ENCODE data around the gene PMM1. TPM values are rescaled to one million over a fixed set of nuclear protein-coding genes. Genes with fewer than 3 reads are reported as not detected.
"Not testable (repeated sequence)": the region's sequence is repeated elsewhere in the genome, so short reads cannot be mapped to it uniquely, and the experiment has no call there.

Gene PMM1
- total RNA-seq, 1 donor from 2014 or later, result 13.9 TPM

DNA sequence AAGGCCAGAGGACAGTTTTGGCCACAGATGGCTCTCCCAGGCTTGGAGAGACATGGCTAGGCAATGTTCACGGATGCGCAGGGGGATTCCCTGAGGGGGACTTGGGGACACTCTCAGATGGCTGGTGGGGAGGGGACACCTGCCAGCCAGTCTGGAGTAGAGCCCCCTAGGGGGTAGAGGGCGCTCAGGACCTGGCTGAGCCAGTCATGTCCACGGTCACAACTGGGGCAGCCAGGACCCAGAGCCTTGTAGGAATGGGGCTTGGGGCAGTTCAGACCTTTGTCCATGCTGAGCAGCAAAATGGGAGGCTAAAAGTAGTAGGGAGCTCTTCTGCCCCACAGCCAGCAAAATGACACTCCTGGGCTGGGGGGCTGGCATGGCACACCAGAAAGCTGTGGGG is 27.2 kb downstream of the PMM1 start:
- no peak for DNase-seq

DNA sequence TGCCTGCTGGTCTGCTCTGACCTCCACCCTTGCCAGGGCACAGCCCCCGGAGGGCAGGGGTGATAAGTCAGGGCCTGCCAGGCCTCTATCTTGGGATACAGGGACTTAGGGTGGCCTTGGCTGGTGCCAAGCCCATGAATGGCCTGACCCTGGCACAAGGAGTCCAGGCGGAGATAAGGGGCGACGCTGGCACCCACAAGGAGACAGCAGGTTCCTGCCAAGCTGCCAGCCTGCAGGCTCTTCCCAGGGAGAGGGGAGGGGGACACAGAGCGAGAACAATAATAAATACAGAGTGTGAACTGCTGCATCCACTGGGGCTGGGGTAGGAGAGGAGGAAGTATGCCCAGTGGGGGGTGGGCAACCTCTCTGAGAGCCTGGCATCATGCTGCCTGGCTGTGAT is 27.9 kb downstream of the PMM1 start:
- DNase-seq, result no peak

DNA sequence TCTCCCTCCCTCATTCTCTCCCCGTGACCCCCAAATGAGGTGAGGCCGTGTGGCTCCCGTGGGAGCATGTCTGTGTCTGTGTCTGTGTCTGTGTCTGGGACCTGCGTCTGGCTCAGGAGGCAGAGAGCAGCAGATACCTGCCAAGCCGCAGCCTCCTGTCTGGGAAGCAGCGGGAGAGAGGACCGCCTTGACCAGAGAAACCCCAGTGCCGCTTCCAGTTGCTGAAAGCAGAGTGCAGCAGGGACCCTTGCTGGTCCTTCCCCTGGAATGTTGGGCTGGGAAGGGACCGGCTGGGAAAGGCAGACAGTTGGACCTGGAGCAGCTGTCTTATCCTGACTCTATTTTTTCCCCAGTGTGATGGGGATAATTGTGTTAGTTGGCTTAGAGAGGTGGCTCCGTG is 28.3 kb downstream of the PMM1 start:
- no peak for DNase-seq

DNA sequence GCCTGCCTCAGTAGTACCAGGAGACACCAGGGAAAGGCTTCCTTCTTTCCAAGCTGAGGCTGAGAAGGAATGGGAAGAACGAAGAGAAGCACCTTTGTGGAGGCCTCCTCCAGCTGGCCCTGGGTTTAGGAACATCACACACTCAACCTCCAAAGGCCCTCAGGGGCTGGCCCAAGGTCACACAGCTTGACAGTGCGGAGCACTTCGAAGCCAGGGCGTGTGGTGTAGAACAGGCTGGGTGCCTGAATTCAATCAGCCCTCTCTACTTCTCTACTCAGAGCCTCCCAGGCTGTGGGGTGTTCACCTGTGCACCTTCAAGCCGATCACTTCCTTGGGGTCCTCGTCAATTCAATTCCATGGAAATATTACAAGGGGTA is 29.6 kb downstream of the PMM1 start:
- DNase-seq, result no peak

DNA sequence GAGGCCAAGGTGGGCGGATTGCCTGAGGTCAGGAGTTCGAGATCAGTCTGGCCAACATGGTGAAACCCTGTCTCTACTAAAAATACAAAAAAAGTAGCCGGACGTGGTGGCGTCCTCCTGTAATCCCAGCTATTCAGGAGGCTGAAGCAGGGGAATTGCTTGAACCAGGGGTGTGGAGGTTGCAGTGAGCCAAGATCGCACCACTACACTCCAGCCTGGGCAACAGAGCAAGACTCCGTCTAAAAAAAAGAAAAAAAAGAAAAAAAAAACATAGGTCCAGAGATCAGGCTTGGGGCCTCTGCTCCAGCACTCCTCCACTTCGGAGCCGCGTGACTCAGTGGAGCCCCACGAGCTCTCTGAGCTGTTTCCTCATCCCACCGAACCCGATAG is 31.4 kb downstream of the PMM1 start:
- not testable (repeated sequence) for DNase-seq

DNA sequence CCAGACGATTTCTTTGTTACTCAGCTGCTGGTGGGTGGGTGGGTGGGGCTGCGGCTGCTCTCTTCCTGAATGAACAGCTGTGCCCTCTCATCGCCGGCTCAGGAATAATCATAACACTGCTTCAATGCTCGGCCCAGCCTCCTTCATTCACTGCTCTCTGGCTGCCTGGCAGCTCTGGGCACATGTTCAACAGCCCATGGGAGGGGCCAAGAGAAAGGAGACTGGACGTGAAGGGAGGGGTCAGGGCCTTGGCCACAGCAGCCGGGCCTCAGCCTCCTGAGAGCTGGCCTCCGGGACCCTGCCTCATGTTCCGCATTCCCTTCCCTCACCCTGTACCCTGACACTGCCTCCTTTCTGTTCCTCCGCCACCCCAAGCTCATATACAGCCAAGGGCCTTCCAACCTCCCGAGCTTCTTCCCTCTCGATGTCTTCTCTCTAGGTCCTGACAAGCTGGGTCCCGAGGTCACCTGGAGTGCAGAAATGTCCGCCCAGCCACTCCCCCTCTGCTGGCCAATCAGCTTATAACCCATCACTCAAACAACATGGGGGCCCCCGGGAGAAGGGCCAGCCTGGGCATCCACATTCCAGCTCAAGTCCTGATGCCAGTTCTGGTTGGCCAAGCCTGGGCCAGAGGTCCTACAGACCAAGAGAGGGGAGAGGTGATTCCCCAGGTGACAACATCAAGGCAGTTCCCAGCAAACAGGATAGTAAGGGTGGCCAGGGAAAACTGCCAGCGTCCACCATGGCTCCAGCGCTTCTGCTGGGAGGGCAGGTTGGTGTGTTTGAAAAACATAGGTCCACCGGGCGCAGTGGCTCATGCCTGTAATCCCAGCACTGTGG is 32.0 kb downstream of the PMM1 start:
- no peak for DNase-seq

DNA sequence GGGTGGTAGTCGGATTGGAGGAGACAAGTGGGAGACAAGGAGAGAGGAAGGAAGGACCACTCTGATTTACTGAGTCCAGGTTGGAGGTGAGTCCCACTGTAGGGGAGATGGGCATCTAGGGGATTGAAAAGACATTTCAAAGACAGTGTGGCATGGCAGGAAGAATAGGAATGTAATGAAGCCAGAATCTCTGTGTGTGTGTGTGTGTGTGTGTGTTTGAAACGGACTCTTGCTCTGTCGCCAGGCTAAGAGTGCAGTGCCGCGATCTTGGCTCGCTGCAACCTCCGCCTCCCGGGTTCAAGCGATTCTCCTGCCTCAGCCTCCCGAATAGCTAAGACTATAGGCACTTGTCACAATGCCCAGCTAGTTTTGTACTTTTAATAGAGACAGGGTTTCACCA is 33.1 kb downstream of the PMM1 start:
- DNase-seq, result no peak

DNA sequence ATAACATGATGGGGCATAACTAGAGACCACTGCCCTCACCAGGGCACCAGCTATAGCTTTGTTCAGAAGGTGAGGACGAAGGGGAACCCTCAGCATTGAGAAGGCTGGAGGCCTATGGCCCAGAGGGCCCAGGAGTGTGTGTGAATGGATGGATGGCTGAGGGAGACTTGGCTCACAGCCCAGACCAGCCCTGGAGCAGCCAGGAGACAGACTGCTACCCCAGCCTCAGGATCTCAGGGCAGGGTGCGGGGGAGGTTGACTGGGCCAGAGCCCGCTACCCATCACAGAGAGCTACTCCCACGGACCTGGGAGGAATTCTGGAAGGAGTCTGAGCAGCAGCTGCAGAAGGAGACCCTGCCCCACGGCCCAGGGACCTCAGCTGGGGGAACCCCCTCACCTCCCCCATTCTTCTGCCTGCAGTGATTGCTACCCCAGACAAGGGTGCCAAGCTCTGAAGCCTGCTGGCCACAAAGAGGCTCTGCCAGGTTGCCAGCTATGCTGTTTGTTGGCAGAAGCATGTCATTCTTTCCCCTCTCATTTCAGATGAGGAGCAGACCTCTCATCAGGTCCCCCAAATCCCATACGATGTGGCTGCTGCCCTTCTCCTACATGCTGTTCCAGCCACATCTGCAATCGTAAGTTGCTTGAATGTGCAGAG is 34.2 kb downstream of the PMM1 start:
- no peak for DNase-seq

DNA sequence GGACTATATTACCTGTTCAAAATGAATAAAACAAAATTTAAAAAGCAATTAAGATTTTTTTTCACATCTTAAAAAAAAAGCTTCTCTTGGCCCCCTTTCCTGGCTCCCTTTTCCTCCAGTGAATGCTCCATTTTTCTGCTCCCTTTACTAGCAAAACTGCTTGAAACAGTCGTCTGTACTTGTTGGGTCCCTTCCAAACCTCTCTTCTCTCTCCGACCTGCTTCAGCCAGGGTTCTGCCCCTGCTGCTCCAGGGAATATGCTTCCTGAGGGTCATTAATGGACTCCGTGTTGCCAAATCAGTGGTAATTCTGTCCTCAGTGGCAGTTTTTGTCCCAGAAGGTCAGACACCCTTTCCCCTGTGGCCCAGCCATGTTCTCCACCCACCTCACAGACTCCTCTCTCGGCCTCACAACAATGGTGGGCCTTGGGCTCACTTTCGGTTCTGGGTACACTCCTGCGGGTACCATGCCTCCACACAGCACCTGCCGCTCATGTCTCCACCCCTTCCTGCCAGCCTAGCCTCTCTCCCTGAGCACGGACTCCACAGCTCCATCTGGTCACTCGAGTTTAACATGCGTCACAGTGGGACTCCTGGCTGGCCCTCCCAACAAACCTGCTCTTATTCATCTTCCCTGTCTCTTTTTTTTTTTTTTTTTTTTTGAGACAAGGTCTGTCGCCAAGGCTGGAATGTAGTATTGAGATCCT is 37.6 kb downstream of the PMM1 start:
- no peak for DNase-seq

DNA sequence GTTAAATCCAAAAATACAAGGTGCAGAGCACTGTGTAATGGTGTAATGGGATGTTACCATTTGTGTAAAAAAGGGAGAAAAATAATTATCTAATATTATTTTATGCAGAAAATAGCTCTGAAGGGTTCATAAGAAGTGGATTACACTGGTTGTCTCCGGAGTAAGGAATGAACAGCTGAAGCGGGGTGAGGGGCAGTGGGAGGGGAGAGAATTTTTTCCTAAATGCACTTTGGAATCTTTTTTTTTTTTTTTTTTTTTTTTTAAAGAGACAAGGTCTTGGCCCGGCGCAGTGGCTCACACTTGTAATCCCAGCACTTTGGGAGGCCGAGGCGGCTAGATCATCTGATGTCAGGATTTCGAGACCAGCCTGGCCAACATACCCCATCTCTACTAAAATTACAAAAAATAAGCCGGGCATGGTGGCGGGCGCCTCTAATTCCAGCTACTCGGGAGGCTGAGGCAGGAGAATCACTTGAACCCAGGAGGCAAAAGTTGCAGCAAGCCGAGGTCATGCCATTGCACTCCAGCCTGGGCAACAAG is 38.6 kb downstream of the PMM1 start:
- DNase-seq, result no peak

DNA sequence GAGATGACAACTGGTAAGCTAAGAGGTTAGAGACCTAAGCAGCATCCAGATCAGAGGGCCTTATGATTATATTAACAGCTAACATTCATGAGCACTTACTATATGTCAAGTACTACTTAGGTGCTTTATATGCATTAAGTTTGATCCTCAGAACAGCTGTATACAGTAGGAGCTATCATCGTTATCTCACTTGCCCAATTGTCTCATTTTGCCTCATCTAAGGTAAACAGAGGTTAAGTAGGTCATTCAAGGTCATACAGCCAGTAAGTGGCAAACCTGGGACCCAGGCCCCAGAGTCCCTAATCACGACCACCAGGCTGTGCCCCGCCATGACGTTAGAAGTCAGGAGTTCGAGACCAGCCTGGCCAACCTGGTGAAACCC is 40.8 kb downstream of the PMM1 start:
- DNase-seq, result no peak

DNA sequence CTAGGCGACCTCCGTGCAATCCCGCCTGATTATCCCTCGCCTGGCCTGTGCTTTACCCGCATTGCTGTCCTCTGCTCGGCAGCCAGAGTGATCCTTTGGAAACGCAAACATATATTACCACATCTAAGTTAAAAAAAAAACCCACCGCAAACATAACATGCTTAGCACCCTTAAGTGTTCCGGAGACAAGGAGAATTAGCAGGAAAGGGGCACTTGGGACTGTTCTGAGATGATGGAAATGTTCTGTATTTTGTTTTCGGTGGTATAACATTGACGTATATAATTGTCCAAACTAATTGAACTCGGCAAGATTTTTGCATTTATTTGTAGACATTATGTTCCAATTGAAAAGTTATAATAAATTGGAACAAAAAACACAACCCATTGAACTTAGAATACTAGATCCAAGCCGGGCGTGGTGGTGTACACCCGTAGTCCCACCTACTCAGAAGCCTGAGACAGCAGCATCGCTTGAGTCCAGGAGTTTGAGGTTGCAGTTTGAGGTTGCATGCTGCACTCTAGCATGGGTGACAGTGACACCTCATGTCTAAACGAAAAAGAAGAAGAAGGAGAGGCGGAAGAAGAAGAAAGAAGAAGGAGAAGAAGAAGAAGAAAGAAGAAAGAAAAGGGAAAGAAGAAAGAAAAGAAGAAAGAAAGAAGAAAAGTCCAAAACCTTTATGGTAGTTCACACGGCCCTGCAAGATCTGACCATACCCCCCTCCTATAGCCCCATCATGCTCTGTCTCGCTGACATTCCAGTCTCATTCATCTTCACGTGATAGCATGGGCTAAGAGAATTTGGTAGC is 44.8 kb downstream of the PMM1 start:
- no peak for DNase-seq

DNA sequence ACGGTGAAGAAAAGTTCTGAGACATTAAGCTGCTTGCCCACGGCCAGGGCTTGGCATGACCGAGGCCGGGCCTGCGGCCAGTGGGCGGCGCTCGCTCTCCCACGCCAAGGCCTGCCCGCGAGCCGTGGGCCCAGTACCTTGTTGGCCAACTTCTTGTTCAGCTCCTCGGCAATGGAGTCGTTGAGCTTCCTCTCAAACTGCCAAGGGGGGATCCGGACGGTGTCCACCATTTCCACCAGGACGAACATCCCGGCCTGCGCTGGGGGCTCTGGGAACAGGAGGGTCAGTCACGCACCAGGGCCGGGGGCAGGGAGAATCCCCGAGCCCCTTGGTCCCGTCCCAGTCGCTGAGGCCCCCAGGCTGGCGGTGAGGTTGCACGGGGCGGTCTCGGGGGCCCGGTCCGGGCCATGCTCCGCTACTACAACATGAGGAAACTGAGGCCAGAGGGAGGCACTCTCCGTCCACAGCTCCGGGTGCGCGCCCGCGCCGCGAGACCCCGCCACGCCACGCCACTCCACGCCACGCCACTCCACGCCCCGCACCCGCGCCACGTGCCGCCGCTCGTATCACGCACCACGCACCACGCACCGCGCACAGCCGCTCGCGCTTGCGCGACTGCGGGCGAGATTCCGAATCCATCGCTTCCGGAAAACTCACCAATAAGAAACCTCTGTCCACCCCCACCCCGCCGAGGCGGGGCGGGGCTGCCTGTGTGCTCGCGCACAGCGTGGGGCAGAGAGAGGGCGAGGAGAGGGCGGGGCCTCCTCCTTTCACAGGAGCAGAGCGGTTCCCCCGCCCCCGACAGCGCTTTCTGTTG is 45.6 kb downstream of the PMM1 start, which contains the start of gene POLR3H:
Gene POLR3H, minus strand, starts transcription at position 617 of the 817 bp plus-strand sequence. Its CDS starts 369 bp downstream, at position 248.
- DNase-seq, result peak; percentile 96

DNA sequence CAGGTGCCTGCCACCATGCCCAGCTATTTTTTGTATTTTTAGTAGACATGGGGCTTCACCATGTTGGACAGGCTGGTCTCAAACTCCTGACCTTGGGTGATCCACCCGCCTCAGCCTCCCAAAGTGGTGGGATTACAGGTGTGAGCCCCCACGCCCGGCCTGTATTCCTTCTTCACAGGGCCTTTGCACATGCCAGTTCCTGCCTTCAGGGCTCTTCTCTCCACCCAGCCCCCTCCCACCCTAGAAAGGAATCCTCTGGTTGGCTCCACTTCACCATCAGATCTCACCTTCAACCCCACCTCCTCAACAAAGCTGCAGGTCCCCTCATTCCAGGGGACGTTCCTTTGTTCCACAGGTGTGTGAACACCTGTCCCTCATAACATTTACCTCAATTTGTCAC is 47.4 kb downstream of the PMM1 start:
- no peak for DNase-seq

DNA sequence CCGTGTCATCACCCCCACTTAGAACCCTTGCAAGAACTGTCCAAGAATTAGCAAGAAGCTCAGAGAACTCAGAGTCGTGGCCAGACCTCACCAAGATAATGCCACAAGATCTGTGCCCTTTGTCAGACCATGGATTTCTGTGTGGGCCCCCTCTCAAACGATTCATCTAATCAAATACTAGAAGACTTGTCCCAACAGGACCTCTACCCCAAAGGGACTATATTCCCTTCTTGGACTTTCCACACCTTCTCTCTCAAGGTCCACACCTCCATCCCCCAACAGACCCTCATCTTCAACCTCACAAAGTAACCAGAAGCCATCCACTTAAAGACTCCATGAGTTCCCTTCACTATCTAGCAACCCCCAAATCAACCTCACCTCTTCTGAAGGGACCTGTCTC is 48.2 kb downstream of the PMM1 start:
- DNase-seq, result no peak

DNA sequence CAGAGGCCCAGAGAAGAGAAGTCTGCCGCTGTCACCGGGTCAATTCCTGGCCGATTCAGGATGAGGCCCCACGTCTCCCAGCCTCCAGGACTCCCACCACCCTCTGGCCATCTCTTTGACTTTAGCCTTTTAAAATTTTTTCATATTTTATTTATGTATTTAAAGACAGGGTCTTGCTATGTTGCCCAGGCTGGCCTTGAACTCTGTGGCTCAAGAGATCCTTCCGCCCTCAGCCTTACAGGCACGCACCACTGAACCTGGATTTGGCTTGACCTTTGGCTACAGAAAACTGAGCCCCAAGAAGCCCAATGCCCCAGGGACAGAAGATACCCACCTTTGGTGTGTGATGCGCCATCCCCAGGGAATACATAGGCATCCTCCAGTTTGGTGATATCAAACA is 49.3 kb downstream of the PMM1 start:
- no peak for DNase-seq

DNA sequence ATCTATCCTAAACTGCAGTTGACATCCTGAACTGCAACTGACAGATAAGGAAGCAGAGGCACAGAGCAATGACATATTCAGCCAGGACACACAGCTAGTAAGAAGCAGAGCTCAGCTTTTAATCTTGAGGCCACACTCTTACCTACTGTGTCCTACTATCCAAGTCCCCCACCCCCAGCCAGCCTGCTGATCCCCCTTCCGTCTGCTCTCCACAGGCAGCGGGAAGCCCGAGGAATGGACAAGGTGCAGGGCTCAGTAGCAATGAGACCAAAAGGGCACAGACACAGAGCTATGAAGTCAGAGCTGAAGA is 49.7 kb downstream of the PMM1 start:
- DNase-seq, result no peak

DNA sequence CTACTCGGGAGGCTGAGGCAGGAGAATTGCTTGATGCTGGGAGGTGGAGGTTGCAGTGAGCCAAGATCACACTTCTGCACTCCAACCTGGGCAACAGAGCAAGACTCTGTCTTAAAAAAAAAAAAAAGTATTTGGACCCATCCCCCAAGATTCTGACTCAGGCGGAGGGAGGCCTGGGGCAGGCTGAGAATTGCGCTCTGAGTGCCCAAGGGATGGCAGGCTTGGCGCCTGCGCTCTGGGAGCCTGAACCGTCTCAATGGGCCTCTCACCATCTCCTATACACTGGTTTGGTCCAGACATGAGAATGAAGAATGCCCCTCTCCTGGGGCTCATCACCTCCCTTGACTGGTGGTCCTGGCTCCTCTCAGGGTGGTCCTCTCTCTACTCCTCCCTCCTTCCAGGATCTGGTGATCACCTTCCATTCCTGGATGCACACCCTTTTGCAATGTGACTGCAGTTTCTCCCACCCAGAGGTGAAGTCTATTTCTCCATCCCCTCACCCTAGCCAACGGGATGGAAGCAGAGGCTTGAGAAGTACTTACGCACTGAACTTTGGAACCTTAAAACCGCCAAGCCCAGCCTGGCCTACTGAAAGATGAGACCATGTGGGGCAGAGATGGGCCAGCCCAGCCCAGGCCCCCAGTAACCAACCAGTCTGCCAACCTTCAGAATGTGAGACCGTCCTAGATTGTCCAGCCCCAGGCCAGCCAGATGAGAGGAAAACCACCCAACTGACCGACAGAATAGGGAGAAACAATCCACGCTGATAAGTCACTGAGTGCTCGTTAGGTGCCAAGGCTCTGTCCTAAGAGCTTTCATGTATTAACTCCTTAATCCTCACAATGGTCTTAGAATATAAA is 50.3 kb downstream of the PMM1 start:
- DNase-seq, result no peak

DNA sequence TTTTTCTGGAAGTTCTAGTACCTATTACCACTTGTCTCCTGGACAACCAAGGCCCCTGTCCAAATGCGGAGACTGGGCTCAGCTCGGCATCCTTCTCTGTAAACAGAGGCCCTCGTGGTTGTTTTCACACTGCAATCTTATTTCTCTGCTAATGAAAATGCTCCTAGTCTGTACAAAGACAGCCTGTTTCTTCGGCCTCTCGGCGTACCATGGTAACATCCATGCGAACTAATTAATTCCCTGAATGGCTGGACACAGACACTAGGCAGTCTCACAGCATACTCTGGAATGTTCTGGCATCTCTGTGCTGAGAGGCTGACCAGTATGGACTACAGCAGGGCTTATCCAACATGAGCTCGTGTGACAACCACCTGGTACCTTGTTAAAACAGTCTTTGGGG is 51.1 kb downstream of the PMM1 start:
- DNase-seq, result no peak

DNA sequence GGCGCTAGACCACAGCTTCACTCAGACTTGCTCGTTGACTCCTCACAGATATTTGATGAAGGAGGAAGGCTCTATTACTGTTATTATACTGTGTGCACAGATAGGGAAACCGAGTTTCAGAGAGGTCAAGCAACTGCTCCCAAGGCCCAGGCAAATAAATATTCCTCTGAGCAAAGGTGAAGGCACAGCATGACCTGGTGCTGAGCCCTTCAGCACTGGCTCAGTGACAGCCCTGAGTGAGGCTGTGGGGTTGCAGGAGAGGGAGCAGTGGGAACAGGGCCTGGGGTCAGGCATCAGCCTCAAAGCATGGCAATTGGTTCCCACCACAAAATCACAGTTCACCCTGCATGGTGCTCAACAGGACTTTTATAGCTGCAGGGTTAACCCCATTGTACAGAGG is 52.4 kb downstream of the PMM1 start:
- DNase-seq, result no peak

DNA sequence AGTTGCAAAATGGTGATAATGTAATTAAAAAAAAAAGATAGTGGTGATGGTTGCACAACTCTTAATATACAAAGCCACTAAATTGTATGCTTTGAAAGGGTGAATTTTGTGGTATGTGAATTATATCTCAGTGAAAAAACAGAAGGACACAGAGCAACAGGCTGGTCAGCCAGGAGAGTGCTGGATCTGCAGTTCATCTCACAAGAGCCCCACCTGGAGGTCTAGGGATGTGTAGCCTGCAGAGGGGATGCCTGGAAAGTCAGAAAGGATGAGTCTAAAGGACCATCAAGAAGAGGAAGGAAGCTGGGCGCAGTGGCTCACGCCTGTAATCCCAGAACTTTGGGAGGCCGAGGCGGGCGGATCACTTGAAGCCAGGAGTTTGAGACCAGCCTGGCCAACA is 54.4 kb downstream of the PMM1 start:
- DNase-seq, result no peak

Data from skin of body (tissue), 2 donors.